OCI-LY1 (cell line): ENCODE data around the gene ADAMTS7.
"Not testable (repeated sequence)": the region's sequence is repeated elsewhere in the genome, so short reads cannot be mapped to it uniquely, and the experiment has no call there.

Source experiments
- H2AFZ ChIP-seq: fragments of 200-600 bp; sonication (generic), shearing (Covaris generic); 2 replicates; pipeline ENCODE4 v1.6.0; 2014; ENCODE audit warnings: antibody characterized with exemption, mild to moderate bottlenecking, low read length
- H3F3A ChIP-seq: fragments of 200-600 bp; sonication (generic), shearing (Covaris generic); 2 replicates; pipeline ENCODE4 v1.6.0; 2014; ENCODE audit warnings: mild to moderate bottlenecking, antibody characterized with exemption, low read length, moderate library complexity; ENCODE audit not compliant: insufficient read depth
- H3K27ac ChIP-seq: fragments of 200-600 bp; sonication (generic); 2 replicates; pipeline ENCODE4 v1.5.1; 2014; ENCODE audit warnings: low read length, mixed run types, mild to moderate bottlenecking, low read depth; ENCODE audit not compliant: poor library complexity, severe bottlenecking
- H3K27me3 ChIP-seq: fragments of 200-600 bp; sonication (generic); 2 replicates; pipeline ENCODE4 v1.6.0; 2014; ENCODE audit warnings: antibody characterized with exemption, mild to moderate bottlenecking, low read length, moderate library complexity; ENCODE audit not compliant: insufficient read depth
- H3K36me3 ChIP-seq: fragments of 200-600 bp; sonication (generic); 2 replicates; pipeline ENCODE4 v1.6.1; 2014; ENCODE audit warnings: mild to moderate bottlenecking, antibody characterized with exemption, low read length, moderate library complexity, mixed read lengths; ENCODE audit not compliant: insufficient read depth
- H3K4me1 ChIP-seq: fragments of 200-600 bp; sonication (generic); 2 replicates; pipeline ENCODE4 v1.5.1; 2014; ENCODE audit warnings: mild to moderate bottlenecking, low read length, moderate library complexity; ENCODE audit not compliant: insufficient read depth, severe bottlenecking
- H3K4me2 ChIP-seq: fragments of 200-600 bp; sonication (generic), shearing (Covaris generic); 2 replicates; pipeline ENCODE4 v1.6.1; 2014; ENCODE audit warnings: low read length
- H3K4me3 ChIP-seq: fragments of 200-600 bp; sonication (generic); 2 replicates; pipeline ENCODE4 v1.5.1; 2014; ENCODE audit warnings: low read length, low read depth, mild to moderate bottlenecking, mixed read lengths; ENCODE audit not compliant: poor library complexity, severe bottlenecking
- H3K79me2 ChIP-seq: fragments of 200-600 bp; shearing (Covaris generic); 2 replicates; pipeline ENCODE4 v1.6.1; 2016; ENCODE audit warnings: mixed run types, low read length, mixed read lengths; ENCODE audit not compliant: insufficient read depth
- H3K9ac ChIP-seq: fragments of 200-600 bp; sonication (generic), shearing (Covaris generic); 2 replicates; pipeline ENCODE4 v1.6.1; 2014; ENCODE audit warnings: mild to moderate bottlenecking, low read length, mixed read lengths
- H3K9me2 ChIP-seq: fragments of 200-600 bp; sonication (generic), shearing (Covaris generic); 2 replicates; pipeline ENCODE4 v1.6.1; 2014; ENCODE audit warnings: low read depth, mild to moderate bottlenecking, low read length, mixed read lengths
- H3K9me3 ChIP-seq: fragments of 200-600 bp; shearing (Covaris generic); 2 replicates; pipeline ENCODE4 v1.6.1; 2014; ENCODE audit warnings: low read length, mixed read lengths
- H4K20me1 ChIP-seq: fragments of 200-600 bp; sonication (generic), shearing (Covaris generic); 2 replicates; pipeline ENCODE4 v1.6.0; 2016; ENCODE audit warnings: mild to moderate bottlenecking, low read length; ENCODE audit not compliant: insufficient read depth
- CTCF ChIP-seq: fragments of 200-600 bp; sonication (generic), shearing (Covaris generic); IDR thresholded peaks from 2 replicates; pipeline ENCODE4 v1.5.1; 2017; ENCODE audit warnings: mild to moderate bottlenecking, antibody characterized with exemption, low read length, moderate library complexity, mixed read lengths

The ADAMTS7 gene

GRCh38 chr15:78755900-78756591, 55.2 kb downstream of the ADAMTS7 start:
- peak overlapping the region; percentile 88 for H3K27ac ChIP-seq
- peaks cover 53% of the 10 kb centered on the region for H3K4me1 ChIP-seq
- TF ChIP-seq CTCF, result peak; percentile 49
- not testable (repeated sequence) for H3K4me3 ChIP-seq, H3K79me2 ChIP-seq, H4K20me1 ChIP-seq, H3K9ac ChIP-seq, H3K36me3 ChIP-seq, H3K9me3 ChIP-seq, H3F3A ChIP-seq, H3K9me2 ChIP-seq, H3K27me3 ChIP-seq, H3K4me2 ChIP-seq, H2AFZ ChIP-seq

DNA sequence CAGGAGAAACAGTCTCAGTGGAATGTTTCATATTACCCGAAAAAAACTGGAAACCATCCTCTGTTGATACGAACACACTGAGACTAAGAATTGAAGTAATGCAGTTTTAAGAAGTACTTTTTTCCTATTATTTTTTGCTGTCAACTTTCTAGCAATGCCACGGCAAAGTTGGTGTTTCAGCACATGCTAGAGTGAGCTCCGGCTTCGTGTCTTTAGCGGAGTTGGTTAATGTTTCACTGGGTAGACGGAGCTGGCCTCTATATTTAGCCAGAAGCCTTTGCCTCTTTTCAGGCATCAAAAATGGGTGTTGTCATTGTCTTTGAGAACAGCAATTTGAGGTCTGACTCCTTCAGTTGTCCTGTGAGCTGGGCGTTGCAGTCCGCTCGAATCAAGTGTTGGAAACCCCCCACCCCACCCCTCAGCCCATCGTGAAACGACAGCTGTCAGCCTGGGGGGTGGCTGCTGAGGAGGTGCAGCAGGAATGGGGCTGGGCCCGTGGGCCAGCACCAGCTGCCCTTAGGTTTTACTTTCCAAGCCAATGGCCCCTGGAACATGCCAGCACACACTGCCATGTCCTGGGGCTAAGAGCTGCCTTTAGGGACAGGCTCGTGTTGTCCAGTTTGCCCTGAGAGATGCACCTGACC, 56.5 kb downstream of the ADAMTS7 start:
- H3K27ac ChIP-seq, H3K27me3 ChIP-seq, H4K20me1 ChIP-seq, H3K36me3 ChIP-seq, H3K79me2 ChIP-seq, H3F3A ChIP-seq, H3K9me3 ChIP-seq, H3K4me3 ChIP-seq, H3K9ac ChIP-seq, H3K9me2 ChIP-seq, H2AFZ ChIP-seq, H3K4me2 ChIP-seq: not testable (repeated sequence)
- H3K4me1 ChIP-seq, result peaks cover 40% of the 10 kb centered on the region

GRCh38 chr15:78753751-78754535, 57.3 kb downstream of the ADAMTS7 start:
- H3K9me2 ChIP-seq, H3K27ac ChIP-seq, H3K79me2 ChIP-seq, H3K4me3 ChIP-seq, H3K9ac ChIP-seq, H3K36me3 ChIP-seq, H3K27me3 ChIP-seq, H3K9me3 ChIP-seq, H3K4me2 ChIP-seq, H3F3A ChIP-seq, H4K20me1 ChIP-seq, H2AFZ ChIP-seq: not testable (repeated sequence)
- H3K4me1 ChIP-seq, result peaks cover 32% of the 10 kb centered on the region

GRCh38 chr15:78753359-78753659, 58.0 kb downstream of the ADAMTS7 start:
- H3K79me2 ChIP-seq, H3K9me3 ChIP-seq, H3K4me2 ChIP-seq, H2AFZ ChIP-seq, H3F3A ChIP-seq, H3K9ac ChIP-seq, H4K20me1 ChIP-seq, H3K4me3 ChIP-seq, H3K27ac ChIP-seq, H3K9me2 ChIP-seq, H3K36me3 ChIP-seq, H3K27me3 ChIP-seq: not testable (repeated sequence)
- peaks cover 25% of the 10 kb centered on the region for H3K4me1 ChIP-seq
